HepG2 (cell line): ENCODE measurements around the gene PSMC3IP. TPM values are rescaled to one million over a fixed set of nuclear protein-coding genes. Genes with fewer than 3 reads are reported as not detected.
A peak's percentile ranks its signal among the peaks of the same experiment; 100 is the strongest.

Experiments
- CC2D1A ChIP-seq: sonication (generic); formaldehyde crosslinking; IDR thresholded peaks from 2 replicates; pipeline ENCODE4 v1.8.1; 2023; ENCODE audit warnings: mild to moderate bottlenecking, missing genetic modification reagents
- GLI4 ChIP-seq: sonication (generic); formaldehyde crosslinking; IDR thresholded peaks from 2 replicates; pipeline ENCODE4 v1.5.1; 2020; ENCODE audit warnings: missing genetic modification reagents, mild to moderate bottlenecking, moderate library complexity, borderline replicate concordance
- SP1 ChIP-seq, 2 experiments: fragments of 450-650 bp in 1 of 2; sonication (generic) in 1 of 2; formaldehyde crosslinking in 1 of 2; IDR thresholded peaks; 2 replicates each; pipeline versions ENCODE4 v1.4.0 to v1.6.1; 2016 to 2020; ENCODE audit warnings: missing genetic modification reagents in 1 of 2
- TBX2 ChIP-seq: sonication (generic); formaldehyde crosslinking; IDR thresholded peaks from 2 replicates; pipeline ENCODE4 v1.5.0; 2020; ENCODE audit warnings: missing genetic modification reagents, mild to moderate bottlenecking, borderline replicate concordance
- ZFP37 ChIP-seq: sonication (generic); formaldehyde crosslinking; IDR thresholded peaks from 2 replicates; pipeline ENCODE4 v1.4.0; 2020; ENCODE audit warnings: missing genetic modification reagents, borderline replicate concordance
- ZNF33B ChIP-seq: sonication (generic); formaldehyde crosslinking; IDR thresholded peaks from 2 replicates; pipeline ENCODE4 v1.5.1; 2020; ENCODE audit warnings: mild to moderate bottlenecking, missing genetic modification reagents
- ZNF431 ChIP-seq: sonication (generic); formaldehyde crosslinking; IDR thresholded peaks from 2 replicates; pipeline ENCODE4 v1.9.0; 2022; ENCODE audit warnings: missing genetic modification reagents, low read depth, mild to moderate bottlenecking, borderline replicate concordance
- polyA plus RNA-seq, 8 experiments: library from polyadenylated mRNA; depleted of rRNA in 3 of 8; stranded (reverse) in 7 of 8; unstranded in 1 of 8; fragments of >200 nt; fragmentation: Illumina TruSeq in 4 of 8; extraction: Trizol in 4 of 8; gene quantifications; 2 replicates each; pipeline versions ENCODE4 v1.2.1 to v1.2.3, GENCODE V29; 2011 to 2016; ENCODE audit warnings: low read depth in 4 of 8, missing spikeins in 1 of 8, mixed read lengths in 1 of 8; ENCODE audit not compliant: insufficient read depth in 1 of 8
- total RNA-seq, 5 experiments: library from RNA; depleted of rRNA; stranded (reverse); fragments of >200 nt; fragmentation: Illumina TruSeq; extraction: Trizol; gene quantifications; 2 replicates each; pipeline ENCODE4 v1.2.3, GENCODE V29; 2016; ENCODE audit warnings: low read depth in 1 of 5
- TF ChIP-seq, protein P1 (sequence below): sonication (generic); formaldehyde crosslinking; IDR thresholded peaks from 2 replicates; pipeline ENCODE4 v1.5.0; 2020; ENCODE audit warnings: mild to moderate bottlenecking, low read depth, missing genetic modification reagents, borderline replicate concordance
- TF ChIP-seq, protein P2 (sequence below): sonication (generic); formaldehyde crosslinking; IDR thresholded peaks from 2 replicates; pipeline ENCODE4 v1.5.1; 2020; ENCODE audit warnings: missing genetic modification reagents, mild to moderate bottlenecking, borderline replicate concordance
- TF ChIP-seq, protein P3 (sequence below): sonication (generic); formaldehyde crosslinking; IDR thresholded peaks from 2 replicates; pipeline ENCODE4 v1.8.0; 2022; ENCODE audit warnings: missing genetic modification reagents, mild to moderate bottlenecking, moderate library complexity, borderline replicate concordance
- TF ChIP-seq, protein P4 (sequence below): sonication (generic); formaldehyde crosslinking; IDR thresholded peaks from 2 replicates; pipeline ENCODE4 v1.4.0; 2020; ENCODE audit warnings: missing genetic modification reagents
- TF ChIP-seq, protein P5 (sequence below): conservative IDR thresholded peaks from 2 replicates; pipeline ENCODE4 v1.6.1; 2018; ENCODE audit warnings: missing genetic modification reagents
- TF ChIP-seq, protein P6 (sequence below): IDR thresholded peaks from 2 replicates; pipeline ENCODE4 v1.6.1; 2016; ENCODE audit warnings: low read depth, control low read depth

The PSMC3IP gene
- total and polyA plus RNA-seq, 2 of the 13 experiments (the other 11 are each of a cell fraction or from before 2014, with no cell fraction given) = 6.5 to 22.4 TPM

DNA sequence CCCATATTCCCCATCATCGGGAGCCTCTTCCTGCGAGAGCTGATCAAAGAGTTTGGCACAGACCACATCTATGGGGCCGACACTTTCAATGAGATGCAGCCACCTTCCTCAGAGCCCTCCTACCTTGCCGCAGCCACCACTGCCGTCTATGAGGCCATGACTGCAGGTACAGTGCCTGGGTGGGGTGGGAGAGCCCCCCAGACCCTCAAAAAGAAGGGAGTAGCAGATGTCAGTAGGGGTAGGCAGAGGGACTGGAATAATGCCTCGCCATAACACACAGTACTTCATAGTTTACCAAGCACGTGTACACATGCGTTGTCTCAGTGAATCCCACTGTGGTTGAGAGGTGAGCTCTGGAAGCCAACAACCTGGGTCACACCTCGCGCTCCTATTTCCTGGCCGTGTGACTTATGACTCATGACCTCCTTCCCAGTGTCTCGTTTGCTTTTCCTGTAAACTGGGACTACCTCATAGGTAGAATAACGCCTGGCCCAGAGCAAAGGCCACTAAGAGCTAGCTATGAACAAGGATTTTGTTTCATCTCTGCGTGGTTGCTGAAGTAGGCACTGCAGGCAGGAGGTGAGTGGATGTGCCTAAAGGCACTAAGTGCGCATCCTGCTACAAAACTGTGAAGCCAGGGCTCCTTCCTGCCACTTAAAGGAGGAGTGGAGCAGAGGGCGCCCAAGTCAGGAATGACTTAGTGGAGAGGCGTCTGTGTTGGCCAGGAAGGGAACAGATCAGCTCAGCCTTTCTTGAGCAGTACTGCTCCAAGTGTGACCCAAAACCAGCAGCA, 36.3 kb downstream of the PSMC3IP start (continued):
- TF ChIP-seq, protein P1, sequence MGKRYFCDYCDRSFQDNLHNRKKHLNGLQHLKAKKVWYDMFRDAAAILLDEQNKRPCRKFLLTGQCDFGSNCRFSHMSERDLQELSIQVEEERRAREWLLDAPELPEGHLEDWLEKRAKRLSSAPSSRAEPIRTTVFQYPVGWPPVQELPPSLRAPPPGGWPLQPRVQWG (CRISPR knock-in tag) = no peak
- TF ChIP-seq, protein P2, sequence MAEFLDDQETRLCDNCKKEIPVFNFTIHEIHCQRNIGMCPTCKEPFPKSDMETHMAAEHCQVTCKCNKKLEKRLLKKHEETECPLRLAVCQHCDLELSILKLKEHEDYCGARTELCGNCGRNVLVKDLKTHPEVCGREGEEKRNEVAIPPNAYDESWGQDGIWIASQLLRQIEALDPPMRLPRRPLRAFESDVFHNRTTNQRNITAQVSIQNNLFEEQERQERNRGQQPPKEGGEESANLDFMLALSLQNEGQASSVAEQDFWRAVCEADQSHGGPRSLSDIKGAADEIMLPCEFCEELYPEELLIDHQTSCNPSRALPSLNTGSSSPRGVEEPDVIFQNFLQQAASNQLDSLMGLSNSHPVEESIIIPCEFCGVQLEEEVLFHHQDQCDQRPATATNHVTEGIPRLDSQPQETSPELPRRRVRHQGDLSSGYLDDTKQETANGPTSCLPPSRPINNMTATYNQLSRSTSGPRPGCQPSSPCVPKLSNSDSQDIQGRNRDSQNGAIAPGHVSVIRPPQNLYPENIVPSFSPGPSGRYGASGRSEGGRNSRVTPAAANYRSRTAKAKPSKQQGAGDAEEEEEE (CRISPR knock-in tag) = no peak
- TF ChIP-seq, protein P3, sequence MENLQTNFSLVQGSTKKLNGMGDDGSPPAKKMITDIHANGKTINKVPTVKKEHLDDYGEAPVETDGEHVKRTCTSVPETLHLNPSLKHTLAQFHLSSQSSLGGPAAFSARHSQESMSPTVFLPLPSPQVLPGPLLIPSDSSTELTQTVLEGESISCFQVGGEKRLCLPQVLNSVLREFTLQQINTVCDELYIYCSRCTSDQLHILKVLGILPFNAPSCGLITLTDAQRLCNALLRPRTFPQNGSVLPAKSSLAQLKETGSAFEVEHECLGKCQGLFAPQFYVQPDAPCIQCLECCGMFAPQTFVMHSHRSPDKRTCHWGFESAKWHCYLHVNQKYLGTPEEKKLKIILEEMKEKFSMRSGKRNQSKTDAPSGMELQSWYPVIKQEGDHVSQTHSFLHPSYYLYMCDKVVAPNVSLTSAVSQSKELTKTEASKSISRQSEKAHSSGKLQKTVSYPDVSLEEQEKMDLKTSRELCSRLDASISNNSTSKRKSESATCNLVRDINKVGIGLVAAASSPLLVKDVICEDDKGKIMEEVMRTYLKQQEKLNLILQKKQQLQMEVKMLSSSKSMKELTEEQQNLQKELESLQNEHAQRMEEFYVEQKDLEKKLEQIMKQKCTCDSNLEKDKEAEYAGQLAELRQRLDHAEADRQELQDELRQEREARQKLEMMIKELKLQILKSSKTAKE (CRISPR knock-in tag) = peak; percentile 81
- peak; percentile 24; the same call in 1 of the 2 replicates for TF ChIP-seq GLI4
- no peak for TF ChIP-seq SP1 (IDR thresholded peaks at IDR 0.05)
- TF ChIP-seq SP1 (CRISPR knock-in tag; IDR thresholded peaks at IDR 0.05) = peak; percentile 15; the same call in 1 of the 2 replicates
- TF ChIP-seq, protein P4, sequence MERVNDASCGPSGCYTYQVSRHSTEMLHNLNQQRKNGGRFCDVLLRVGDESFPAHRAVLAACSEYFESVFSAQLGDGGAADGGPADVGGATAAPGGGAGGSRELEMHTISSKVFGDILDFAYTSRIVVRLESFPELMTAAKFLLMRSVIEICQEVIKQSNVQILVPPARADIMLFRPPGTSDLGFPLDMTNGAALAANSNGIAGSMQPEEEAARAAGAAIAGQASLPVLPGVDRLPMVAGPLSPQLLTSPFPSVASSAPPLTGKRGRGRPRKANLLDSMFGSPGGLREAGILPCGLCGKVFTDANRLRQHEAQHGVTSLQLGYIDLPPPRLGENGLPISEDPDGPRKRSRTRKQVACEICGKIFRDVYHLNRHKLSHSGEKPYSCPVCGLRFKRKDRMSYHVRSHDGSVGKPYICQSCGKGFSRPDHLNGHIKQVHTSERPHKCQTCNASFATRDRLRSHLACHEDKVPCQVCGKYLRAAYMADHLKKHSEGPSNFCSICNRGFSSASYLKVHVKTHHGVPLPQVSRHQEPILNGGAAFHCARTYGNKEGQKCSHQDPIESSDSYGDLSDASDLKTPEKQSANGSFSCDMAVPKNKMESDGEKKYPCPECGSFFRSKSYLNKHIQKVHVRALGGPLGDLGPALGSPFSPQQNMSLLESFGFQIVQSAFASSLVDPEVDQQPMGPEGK (CRISPR knock-in tag) = peak; percentile 21; the same call in 1 of the 2 replicates
- TF ChIP-seq ZNF33B (CRISPR knock-in tag) = no peak
- TF ChIP-seq ZFP37 (CRISPR knock-in tag) = peak; percentile 93; the same call in 1 of the 2 replicates
- TF ChIP-seq TBX2 = peak; percentile 96
- peak; percentile 90; the same call in 1 of the 2 replicates for TF ChIP-seq ZNF431
- TF ChIP-seq, protein P5, sequence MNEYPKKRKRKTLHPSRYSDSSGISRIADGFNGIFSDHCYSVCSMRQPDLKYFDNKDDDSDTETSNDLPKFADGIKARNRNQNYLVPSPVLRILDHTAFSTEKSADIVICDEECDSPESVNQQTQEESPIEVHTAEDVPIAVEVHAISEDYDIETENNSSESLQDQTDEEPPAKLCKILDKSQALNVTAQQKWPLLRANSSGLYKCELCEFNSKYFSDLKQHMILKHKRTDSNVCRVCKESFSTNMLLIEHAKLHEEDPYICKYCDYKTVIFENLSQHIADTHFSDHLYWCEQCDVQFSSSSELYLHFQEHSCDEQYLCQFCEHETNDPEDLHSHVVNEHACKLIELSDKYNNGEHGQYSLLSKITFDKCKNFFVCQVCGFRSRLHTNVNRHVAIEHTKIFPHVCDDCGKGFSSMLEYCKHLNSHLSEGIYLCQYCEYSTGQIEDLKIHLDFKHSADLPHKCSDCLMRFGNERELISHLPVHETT = no peak
- no peak for TF ChIP-seq CC2D1A
- TF ChIP-seq, protein P6, sequence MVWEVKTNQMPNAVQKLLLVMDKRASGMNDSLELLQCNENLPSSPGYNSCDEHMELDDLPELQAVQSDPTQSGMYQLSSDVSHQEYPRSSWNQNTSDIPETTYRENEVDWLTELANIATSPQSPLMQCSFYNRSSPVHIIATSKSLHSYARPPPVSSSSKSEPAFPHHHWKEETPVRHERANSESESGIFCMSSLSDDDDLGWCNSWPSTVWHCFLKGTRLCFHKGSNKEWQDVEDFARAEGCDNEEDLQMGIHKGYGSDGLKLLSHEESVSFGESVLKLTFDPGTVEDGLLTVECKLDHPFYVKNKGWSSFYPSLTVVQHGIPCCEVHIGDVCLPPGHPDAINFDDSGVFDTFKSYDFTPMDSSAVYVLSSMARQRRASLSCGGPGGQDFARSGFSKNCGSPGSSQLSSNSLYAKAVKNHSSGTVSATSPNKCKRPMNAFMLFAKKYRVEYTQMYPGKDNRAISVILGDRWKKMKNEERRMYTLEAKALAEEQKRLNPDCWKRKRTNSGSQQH (CRISPR knock-in tag) = peak; percentile 53; the same call in 1 of the 2 replicates
